HG03095 (cell line): Measurements from ENCODE around the gene SLC38A8.

Source experiments
- ATAC-seq: cut with Tn5 transposase; IDR thresholded peaks from one replicate; pipeline ENCODE4 v1.9.1; 2021; ENCODE audit warnings: moderate library complexity; ENCODE audit not compliant: unreplicated experiment

SLC38A8 gene

DNA sequence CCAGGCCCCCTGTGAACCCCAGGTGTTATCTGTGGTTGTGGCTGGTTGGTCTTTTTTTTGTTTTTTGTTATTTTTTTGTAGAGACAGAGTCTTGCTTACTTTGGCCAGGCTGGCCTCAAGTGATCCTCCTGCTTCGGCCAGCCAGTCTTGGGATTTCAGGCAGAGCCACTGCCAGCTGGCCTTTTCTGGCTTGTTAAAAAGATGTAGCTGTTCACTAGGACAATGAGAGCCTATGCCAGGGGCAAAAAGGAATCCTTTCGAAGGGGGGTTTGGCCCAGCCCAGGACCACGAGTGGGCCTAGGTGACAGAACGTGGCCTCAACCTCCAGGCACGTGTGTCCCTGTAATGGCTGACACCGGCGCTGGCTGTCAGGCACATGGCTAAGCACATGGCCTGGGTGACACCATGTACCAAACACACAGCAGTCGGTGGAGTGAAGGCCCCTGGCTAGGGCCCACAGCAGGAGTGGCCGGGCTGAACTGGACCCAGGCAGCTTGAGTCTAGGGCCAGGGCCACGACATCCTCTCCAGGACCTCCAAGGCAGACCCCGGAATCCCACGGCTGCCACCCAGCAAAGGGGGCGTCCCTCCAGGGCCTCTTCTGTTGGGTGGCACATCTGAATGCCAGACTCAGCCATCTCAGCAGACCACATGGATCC lies 6.9 kb upstream of the SLC38A8 start:
- ATAC-seq: no peak

DNA sequence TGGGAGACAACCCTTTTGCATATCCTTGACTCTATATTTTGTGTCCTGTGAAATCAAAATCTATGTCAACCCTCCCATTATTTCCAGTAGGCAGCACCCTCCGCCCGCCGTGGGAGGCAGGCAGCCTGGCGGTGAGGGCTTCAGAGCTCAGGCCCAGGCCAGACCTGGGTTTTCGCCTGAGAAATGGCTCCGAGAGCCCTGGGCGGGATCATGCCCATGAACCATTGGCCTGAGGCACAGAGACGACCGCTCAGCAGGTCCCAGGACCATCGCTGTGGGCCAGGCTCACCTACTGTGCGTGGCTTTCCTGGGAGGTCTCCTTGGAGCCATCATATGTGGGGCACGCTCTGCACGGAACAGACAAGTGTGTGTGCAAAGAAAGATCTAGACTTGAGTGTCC lies 6.3 kb upstream of the SLC38A8 start:
- ATAC-seq: no peak

DNA sequence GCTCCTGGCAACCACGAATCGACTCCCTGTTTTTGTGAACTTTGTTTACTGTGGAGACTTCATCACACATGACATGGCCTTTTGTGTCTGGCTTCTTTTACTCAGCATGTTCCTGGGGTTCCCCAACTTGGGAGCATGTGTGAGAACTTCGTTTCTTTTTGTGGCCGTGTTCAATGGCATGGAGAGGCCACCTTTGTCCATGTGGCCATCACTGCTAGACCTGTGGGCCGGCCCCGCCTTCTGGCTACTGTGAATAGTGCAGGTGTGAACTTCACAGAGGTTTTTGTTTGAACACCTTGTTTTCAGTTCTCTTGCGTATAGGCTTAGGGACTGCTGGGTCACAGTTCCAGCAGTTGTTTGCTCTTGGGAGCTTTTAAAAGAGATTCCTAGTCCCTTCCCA lies 5.7 kb upstream of the SLC38A8 start:
- ATAC-seq: no peak

- no peak for ATAC-seq
Observed at GRCh38 chr16:84047626-84048025, 5.0 kb upstream of the SLC38A8 start.

- no peak for ATAC-seq
Observed at GRCh38 chr16:84047206-84047605, 4.6 kb upstream of the SLC38A8 start.

- no peak for ATAC-seq
Observed at GRCh38 chr16:84045818-84046470, 3.3 kb upstream of the SLC38A8 start.

DNA sequence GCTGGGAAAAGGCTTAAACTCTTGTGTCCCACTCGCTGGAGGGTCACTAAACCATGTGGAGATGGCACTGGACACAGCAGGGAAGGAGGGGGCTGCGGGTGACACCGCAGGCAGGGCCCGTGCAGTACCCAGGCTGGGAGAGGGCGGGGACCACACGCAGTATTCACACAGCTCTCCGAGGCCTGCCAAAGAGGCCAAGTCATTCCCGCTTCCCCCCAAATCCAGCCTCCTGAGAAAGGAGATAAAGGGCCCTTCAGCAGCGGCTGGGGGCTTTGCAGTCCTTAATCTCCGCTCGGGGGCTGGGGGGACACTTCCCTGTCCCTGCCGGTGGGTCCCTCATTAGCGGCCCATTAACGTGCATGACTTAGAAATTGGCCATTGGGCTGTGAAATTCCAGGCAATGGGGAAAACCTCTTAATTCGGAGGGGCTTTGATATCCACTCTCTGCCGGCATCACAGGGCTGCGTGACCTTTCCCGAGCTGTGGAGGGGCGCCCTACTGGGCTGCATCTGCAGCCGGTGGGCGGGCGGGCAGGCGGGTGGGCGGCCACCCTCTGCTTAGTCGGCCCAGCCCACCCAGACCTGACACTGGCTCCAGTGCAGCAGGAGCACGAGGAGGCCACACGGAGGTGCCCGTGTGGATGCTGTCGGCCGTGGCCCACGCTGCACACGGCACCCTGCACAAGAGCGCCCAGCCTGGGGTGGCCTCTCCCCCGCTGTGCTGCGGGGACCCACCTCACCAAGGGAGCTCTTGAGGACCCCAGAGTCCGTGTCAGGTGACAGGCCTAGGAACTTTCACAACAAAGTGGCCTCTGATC lies 2.6 kb upstream of the SLC38A8 start:
- ATAC-seq: no peak

GRCh38 chr16:84044118-84044488 lies 1.5 kb upstream of the SLC38A8 start:
- ATAC-seq: no peak

DNA sequence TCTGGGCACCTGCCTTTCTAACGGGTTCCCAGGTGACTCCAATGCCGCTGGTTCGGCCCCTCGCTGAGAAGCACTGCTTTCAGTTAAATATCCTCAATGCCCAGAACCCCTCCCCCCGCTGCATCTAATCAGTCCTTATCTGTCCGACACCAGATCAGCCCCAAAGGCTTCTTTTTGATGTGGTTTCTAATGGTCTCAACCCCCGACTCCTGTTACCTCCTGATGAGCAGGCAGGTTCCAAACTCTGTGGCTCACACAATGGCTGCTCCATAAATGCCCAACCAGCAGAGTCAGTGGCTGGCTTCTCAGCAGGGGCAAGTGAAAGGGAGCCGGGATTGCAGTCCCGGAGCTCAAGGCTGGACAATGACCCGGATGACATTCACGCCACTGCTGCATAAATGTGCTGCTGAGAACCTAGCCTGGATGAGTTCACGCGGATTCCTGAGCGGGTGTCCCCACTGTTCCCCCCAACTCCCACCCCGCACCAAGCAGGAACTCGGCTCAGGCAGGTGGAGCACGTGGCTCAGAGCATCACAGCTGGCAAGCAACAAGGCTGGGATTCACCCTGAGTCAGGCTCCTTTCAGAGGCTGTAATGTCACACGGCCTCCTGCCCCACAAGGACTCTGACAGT lies 1.0 kb upstream of the SLC38A8 start:
- ATAC-seq: no peak

- no peak for ATAC-seq
Observed at GRCh38 chr16:84042879-84043485, 387 bp upstream of the SLC38A8 start.

- no peak for ATAC-seq
Observed at GRCh38 chr16:84041881-84042280, 714 bp downstream of the SLC38A8 start.

GRCh38 chr16:84040823-84041820 lies 1.5 kb downstream of the SLC38A8 start:
- no peak for ATAC-seq

DNA sequence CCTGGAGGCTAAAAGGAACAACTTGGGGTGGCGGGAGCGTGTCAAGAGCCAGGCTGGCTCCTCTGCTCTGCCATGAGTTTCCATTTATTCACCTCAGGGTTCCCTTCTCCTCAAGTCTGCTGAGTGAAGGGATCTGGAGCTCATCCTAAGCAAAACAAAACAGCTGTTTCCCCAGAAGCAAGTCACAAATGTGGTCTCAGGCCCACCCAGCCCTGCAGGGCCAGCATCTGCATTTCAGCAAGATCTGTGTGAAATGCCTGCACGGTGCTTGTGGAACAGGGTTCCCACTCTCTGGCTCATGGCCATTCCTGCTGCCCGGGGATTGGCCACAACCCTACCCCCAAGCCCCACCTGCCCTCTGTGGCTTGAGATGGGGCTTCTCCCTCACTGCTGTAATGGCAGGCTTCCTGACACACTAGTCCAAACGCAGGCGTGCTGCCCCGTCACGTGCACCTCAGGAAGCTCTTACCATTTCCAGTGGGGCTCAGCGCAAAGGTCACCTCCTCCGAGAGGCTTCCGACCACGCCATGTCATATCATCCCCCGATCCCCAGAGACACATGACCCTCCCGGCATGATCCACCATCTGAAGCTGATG lies 2.3 kb downstream of the SLC38A8 start:
- no peak for ATAC-seq

- no peak for ATAC-seq
Observed at GRCh38 chr16:84039696-84040095, 2.9 kb downstream of the SLC38A8 start.

DNA sequence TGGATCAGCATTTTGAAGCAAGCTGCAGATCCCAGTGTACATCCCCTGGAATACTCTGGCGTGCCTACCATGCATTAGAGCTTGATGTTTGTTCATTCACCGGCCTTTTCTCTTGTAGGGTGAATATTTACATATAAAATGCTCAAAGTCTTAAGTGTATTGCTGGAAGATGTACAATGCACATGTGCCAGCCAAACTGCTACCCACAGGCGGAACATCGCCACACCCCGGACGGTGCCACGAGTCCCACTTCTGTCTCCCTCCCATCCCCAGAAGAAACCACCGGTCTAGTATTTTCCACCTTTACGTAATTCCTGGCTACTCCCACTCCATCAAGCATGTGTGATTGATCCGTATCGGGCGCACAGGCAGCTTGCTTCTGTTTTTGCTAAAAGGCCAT lies 4.1 kb downstream of the SLC38A8 start:
- no peak for ATAC-seq

GRCh38 chr16:84036982-84037425 lies 5.6 kb downstream of the SLC38A8 start:
- no peak for ATAC-seq

DNA sequence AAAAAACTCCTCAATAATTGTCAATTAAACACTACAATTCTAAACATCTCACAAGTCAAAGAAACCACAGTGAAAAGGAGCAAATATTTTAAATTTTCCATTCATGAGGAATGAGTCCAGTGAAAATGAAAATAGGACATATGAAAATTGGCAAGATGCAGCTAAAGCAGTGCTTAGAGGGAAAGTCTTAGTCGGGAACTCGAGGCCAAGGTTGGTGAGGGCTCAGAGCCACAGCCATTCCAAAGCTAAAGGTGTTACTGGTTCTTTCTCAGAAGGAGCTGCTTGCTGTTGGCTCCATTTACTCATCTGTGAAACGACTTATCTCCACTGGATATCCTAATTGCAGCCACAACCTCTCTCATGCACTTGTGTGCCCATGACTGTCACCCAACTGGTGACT lies 6.5 kb downstream of the SLC38A8 start:
- no peak for ATAC-seq

DNA sequence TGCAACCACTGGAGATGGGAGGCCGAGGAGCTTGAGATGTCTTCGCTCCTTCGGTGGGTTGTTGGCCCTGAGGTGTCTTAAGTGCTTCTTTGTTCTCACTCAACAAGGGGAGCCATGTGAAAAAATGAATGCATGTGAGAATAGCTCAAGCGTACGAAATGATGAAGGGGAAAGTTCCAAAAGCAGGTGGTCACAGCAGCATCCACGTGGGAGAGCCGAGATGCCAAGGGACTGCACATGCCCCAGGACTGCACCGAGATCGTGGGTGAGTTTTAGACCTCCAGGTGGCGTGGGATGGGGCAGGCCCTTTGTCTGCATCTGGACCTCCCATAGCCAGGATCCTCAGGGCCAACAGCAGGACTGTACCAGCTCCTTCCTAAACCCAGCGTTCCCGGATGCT lies 8.1 kb downstream of the SLC38A8 start:
- no peak for ATAC-seq
